Loucy (cell line): Measurements from ENCODE around the gene FHL1.

ENCODE experiments used
- H2AFZ ChIP-seq: fragments of 200-600 bp; sonication (generic); 2 replicates; pipeline ENCODE4 v1.6.0; 2016; ENCODE audit warnings: antibody characterized with exemption, mild to moderate bottlenecking, low read length, moderate library complexity
- H3F3A ChIP-seq: fragments of 200-600 bp; 2 replicates; pipeline ENCODE4 v1.6.0; 2016; ENCODE audit warnings: antibody characterized with exemption, low read depth, mild to moderate bottlenecking
- H3K27me3 ChIP-seq: fragments of 200-600 bp; sonication (generic); 2 replicates; pipeline ENCODE4 v1.6.1; 2014; ENCODE audit warnings: low read length, mild to moderate bottlenecking; ENCODE audit not compliant: insufficient read depth, poor library complexity, severe bottlenecking
- H3K36me3 ChIP-seq: fragments of 200-600 bp; sonication (generic); 2 replicates; pipeline ENCODE4 v1.6.1; 2016; ENCODE audit warnings: low read length; ENCODE audit not compliant: insufficient read depth
- H3K4me1 ChIP-seq: fragments of 200-600 bp; sonication (generic); 2 replicates; pipeline ENCODE4 v1.5.1; 2014; ENCODE audit warnings: low read length, mild to moderate bottlenecking; ENCODE audit not compliant: insufficient read depth, poor library complexity, severe bottlenecking
- H3K4me2 ChIP-seq: fragments of 200-600 bp; sonication (generic); 2 replicates; pipeline ENCODE4 v1.6.0; 2014; ENCODE audit warnings: antibody characterized with exemption, low read length, low read depth, mild to moderate bottlenecking; ENCODE audit not compliant: poor library complexity, severe bottlenecking
- H3K4me3 ChIP-seq: fragments of 200-600 bp; sonication (generic); 2 replicates; pipeline ENCODE4 v1.5.1; 2014; ENCODE audit warnings: low read length, mild to moderate bottlenecking, mixed read lengths; ENCODE audit not compliant: poor library complexity, severe bottlenecking
- H3K79me2 ChIP-seq: fragments of 200-600 bp; sonication (generic); 2 replicates; pipeline ENCODE4 v1.6.1; 2014; ENCODE audit warnings: low read length; ENCODE audit not compliant: insufficient read depth
- H3K9ac ChIP-seq: fragments of 200-600 bp; sonication (generic); 2 replicates; pipeline ENCODE4 v1.6.0; 2014; ENCODE audit warnings: mild to moderate bottlenecking, low read depth, low read length, moderate library complexity; ENCODE audit not compliant: poor library complexity, severe bottlenecking
- H3K9me2 ChIP-seq: fragments of 200-600 bp; sonication (generic); replicated peaks from 2 replicates; pipeline ENCODE4 v1.6.1; 2016; ENCODE audit warnings: low read depth, low read length, mixed read lengths
- H3K9me3 ChIP-seq: fragments of 200-600 bp; sonication (generic); 2 replicates; pipeline ENCODE4 v1.6.1; 2014; ENCODE audit warnings: mild to moderate bottlenecking, antibody characterized with exemption, low read length, low read depth; ENCODE audit not compliant: insufficient read depth
- H4K20me1 ChIP-seq: fragments of 200-600 bp; sonication (generic); 2 replicates; pipeline ENCODE4 v1.6.0; 2014; ENCODE audit warnings: antibody characterized with exemption, low read length, mild to moderate bottlenecking; ENCODE audit not compliant: insufficient read depth, poor library complexity, severe bottlenecking
- CTCF ChIP-seq: fragments of 200-600 bp; sonication (generic); conservative IDR thresholded peaks from 2 replicates; pipeline ENCODE4 v1.5.1; 2014; ENCODE audit warnings: mild to moderate bottlenecking, antibody characterized with exemption, low read length
- EZH2phosphoT487 ChIP-seq: fragments of 200-600 bp; IDR thresholded peaks from 2 replicates; pipeline ENCODE4 v1.6.1; 2018; ENCODE audit warnings: antibody characterized with exemption, mild to moderate bottlenecking, moderate library complexity, borderline replicate concordance

FHL1 gene

DNA sequence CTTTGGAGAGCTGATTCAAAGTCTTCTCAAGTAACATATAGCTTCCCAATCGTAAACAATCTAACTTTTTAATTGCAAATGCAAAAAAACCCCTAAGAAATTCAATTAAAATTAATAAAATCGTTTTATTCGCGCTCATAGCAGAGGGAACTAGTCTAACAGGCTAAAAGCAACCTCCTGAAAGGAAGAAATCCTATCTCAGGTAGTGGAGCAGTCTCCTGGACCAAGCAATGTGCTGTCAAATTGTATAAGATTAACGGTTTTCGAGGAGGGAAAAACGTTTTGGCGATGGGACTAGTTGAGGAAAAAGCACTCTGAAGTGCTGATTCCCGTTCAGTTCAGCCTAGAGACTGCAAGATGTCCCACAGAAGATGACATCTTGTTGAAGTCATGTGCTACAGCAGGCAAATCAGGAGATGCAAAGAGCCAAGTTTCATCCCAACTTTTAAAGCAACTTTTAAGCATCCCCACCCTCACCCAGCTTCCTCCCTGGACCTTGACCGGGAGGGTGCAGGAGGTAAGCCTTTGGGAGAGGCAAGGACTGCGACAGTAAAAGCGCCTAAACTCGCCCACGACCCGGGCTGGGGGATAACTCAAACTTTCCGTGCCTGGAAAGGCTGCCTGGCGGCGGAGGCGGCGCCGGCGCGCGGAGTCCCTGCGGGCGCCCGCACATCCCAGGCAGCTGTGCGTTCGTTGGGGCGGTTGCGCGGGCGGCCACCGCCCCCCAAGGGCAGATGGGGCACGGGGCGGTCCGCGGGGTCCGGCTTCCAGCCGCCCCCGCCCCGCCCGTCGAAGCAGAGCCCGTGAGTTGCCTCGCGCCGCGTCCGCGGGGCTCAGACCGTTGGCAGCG lies 103.1 kb downstream of the FHL1 start:
- Histone ChIP-seq H2AFZ (peak overlapping the region; percentile 76; the same call in 1 of the 2 replicates), H3K9me3 (no peaks in the 10 kb centered on the region), H3K79me2 (peaks cover 29% of the 10 kb centered on the region), H3K36me3 (no peaks in the 10 kb centered on the region), H4K20me1 (peaks cover 7% of the 10 kb centered on the region), H3K9ac (peak overlapping the region; percentile 88), H3K9me2 (no peaks in the 10 kb centered on the region), H3K4me3 (peak overlapping the region; percentile 91), H3K4me2 (peak overlapping the region; percentile 95), H3F3A (no peaks in the 10 kb centered on the region), H3K4me1 (peaks cover 18% of the 10 kb centered on the region), H3K27me3 (no peaks in the 10 kb centered on the region)
- TF ChIP-seq EZH2phosphoT487 (no peak), CTCF (no peak)

GRCh38 chrX:136251041-136251991 lies 104.0 kb downstream of the FHL1 start, which contains the start of gene MAP7D3:
MAP7D3 (minus strand) TSS chrX:136251400; CDS start chrX:136251358, 42 bp downstream.
- H3K4me2 ChIP-seq = peak within 1 kb of the TSS; percentile 95
- peak within 1 kb of the TSS; percentile 88 for H3K9ac ChIP-seq
- peaks cover 29% of the 10 kb centered on the region for H3K79me2 ChIP-seq
- H2AFZ ChIP-seq = peak within 1 kb of the TSS; percentile 84
- no peaks in the 10 kb centered on the region for H3K9me3 ChIP-seq
- H3K4me1 ChIP-seq = peaks cover 22% of the 10 kb centered on the region
- TF ChIP-seq EZH2phosphoT487 (no peak), CTCF (no peak)
- H4K20me1 ChIP-seq = peaks cover 7% of the 10 kb centered on the region
- peak within 1 kb of the TSS; percentile 91 for H3K4me3 ChIP-seq
- no peaks in the 10 kb centered on the region for H3K27me3 ChIP-seq
- H3F3A ChIP-seq = no peaks in the 10 kb centered on the region
- no peaks in the 10 kb centered on the region for H3K36me3 ChIP-seq
- H3K9me2 ChIP-seq = no peaks in the 10 kb centered on the region

DNA sequence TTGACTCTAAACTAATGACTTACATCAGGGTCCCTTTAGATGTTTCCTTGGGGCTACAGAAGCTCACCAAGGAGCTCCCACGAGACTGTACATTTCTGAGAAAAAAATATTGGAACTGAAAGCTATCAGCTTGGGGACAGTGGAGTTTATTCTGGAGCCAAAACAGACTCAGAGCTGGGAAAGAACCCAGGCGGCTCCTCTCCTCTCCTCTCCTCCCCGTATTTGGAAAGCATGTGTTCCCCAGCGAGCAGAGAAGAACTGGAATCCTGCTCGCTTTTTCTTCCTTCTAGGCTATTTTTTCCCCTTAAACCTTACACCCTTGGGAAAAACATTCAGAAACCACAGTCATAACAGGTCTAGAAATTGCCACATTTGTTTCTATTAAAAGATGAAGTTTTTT lies 108.2 kb downstream of the FHL1 start:
- no peaks in the 10 kb centered on the region for H3K36me3 ChIP-seq
- H3K4me1 ChIP-seq = peaks cover 29% of the 10 kb centered on the region
- H3K9me2 ChIP-seq = no peaks in the 10 kb centered on the region
- no peak overlapping the region for H3K9ac ChIP-seq
- H4K20me1 ChIP-seq = no peaks in the 10 kb centered on the region
- no peaks in the 10 kb centered on the region for H3F3A ChIP-seq
- peaks cover 5% of the 10 kb centered on the region for H3K79me2 ChIP-seq
- H3K4me2 ChIP-seq = no peak overlapping the region
- H3K27me3 ChIP-seq = no peaks in the 10 kb centered on the region
- no peak for TF ChIP-seq EZH2phosphoT487
- TF ChIP-seq CTCF = no peak
- H3K4me3 ChIP-seq = no peak overlapping the region
- no peaks in the 10 kb centered on the region for H3K9me3 ChIP-seq
- H2AFZ ChIP-seq = no peak overlapping the region
